ENCODE measurements around the gene CRAT.
A peak's percentile ranks its signal among the peaks of the same experiment; 100 is the strongest.

The CRAT gene

GRCh38 chr9:129108805-129109536 is 1.6 kb downstream of the CRAT start:
- no peak for DNase-seq

- DNase-seq, result no peak
Observed at GRCh38 chr9:129108083-129108804, 2.3 kb downstream of the CRAT start.

- no peak for DNase-seq
Observed at GRCh38 chr9:129107651-129108050, 2.9 kb downstream of the CRAT start.

- DNase-seq, result no peak
Observed at GRCh38 chr9:129105857-129106694, 4.5 kb downstream of the CRAT start.

- no peak for DNase-seq
Observed at GRCh38 chr9:129104051-129104450, 6.5 kb downstream of the CRAT start.

- no peak for DNase-seq
Observed at GRCh38 chr9:129103595-129103965, 7.0 kb downstream of the CRAT start.

GRCh38 chr9:129102791-129103594 is 7.6 kb downstream of the CRAT start:
- DNase-seq, result peak; percentile 25

GRCh38 chr9:129102095-129102525 is 8.5 kb downstream of the CRAT start:
- no peak for DNase-seq

GRCh38 chr9:129101279-129101678 is 9.3 kb downstream of the CRAT start:
- DNase-seq, result no peak

- no peak for DNase-seq
Observed at GRCh38 chr9:129100383-129101169, 10.0 kb downstream of the CRAT start.

GRCh38 chr9:129098328-129098727 is 12.3 kb downstream of the CRAT start:
- no peak for DNase-seq

- no peak for DNase-seq
Observed at GRCh38 chr9:129097671-129098306, 12.8 kb downstream of the CRAT start.

- no peak for DNase-seq
Observed at GRCh38 chr9:129095908-129096307, 14.7 kb downstream of the CRAT start.

GRCh38 chr9:129095170-129095667 is 15.4 kb downstream of the CRAT start:
- DNase-seq, result no peak

- DNase-seq, result no peak
Observed at GRCh38 chr9:129094387-129095169, 16.0 kb downstream of the CRAT start.

- no peak for DNase-seq
Observed at GRCh38 chr9:129093602-129094386, 16.8 kb downstream of the CRAT start.

- DNase-seq, result no peak
Observed at GRCh38 chr9:129089246-129089645, 21.3 kb downstream of the CRAT start.

GRCh38 chr9:129084087-129084486 is 26.5 kb downstream of the CRAT start:
- DNase-seq, result no peak

GRCh38 chr9:129081388-129081904 is 29.1 kb downstream of the CRAT start:
- no peak for DNase-seq

All from NCI-H748 treated with DMSO at 0.1 percent for 48 hours (cell line).